NB4 (cell line): ENCODE results near the gene NCCRP1.

Experiments
- DNase-seq: peaks from one replicate; pipeline ENCODE4 v3.0.0; 2010; ENCODE audit warnings: low read depth
- H3K4me3 ChIP-seq: one replicate; pipeline ENCODE4 v1.5.1; 2011; ENCODE audit warnings: mild to moderate bottlenecking, low read depth, low read length, moderate library complexity
- MYC ChIP-seq: IDR thresholded peaks from 2 replicates; pipeline ENCODE4 v1.6.1; 2011; ENCODE audit warnings: low read depth, low read length
- POLR2A ChIP-seq: IDR thresholded peaks from 2 replicates; pipeline ENCODE4 v1.6.1; 2011; ENCODE audit warnings: mild to moderate bottlenecking; ENCODE audit not compliant: insufficient read length; ENCODE audit errors: extremely low read depth
- TF ChIP-seq, protein P1 (sequence below): IDR thresholded peaks from 2 replicates; pipeline ENCODE4 v1.6.1; 2011; ENCODE audit warnings: low read depth, low read length
- TF ChIP-seq, protein P2 (sequence below): IDR thresholded peaks from one replicate; pipeline ENCODE4 v1.5.1; 2012; ENCODE audit warnings: low read depth, low read length

NCCRP1 gene

GRCh38 chr19:39171479-39172465 is 25.0 kb upstream of the NCCRP1 start:
- H3K4me3 ChIP-seq, result no peak overlapping the region
- DNase-seq, result no peak
- TF ChIP-seq MYC, result no peak
- no peak for TF ChIP-seq POLR2A
- TF ChIP-seq, protein P1, sequence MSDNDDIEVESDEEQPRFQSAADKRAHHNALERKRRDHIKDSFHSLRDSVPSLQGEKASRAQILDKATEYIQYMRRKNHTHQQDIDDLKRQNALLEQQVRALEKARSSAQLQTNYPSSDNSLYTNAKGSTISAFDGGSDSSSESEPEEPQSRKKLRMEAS, result no peak
- TF ChIP-seq, protein P2, sequence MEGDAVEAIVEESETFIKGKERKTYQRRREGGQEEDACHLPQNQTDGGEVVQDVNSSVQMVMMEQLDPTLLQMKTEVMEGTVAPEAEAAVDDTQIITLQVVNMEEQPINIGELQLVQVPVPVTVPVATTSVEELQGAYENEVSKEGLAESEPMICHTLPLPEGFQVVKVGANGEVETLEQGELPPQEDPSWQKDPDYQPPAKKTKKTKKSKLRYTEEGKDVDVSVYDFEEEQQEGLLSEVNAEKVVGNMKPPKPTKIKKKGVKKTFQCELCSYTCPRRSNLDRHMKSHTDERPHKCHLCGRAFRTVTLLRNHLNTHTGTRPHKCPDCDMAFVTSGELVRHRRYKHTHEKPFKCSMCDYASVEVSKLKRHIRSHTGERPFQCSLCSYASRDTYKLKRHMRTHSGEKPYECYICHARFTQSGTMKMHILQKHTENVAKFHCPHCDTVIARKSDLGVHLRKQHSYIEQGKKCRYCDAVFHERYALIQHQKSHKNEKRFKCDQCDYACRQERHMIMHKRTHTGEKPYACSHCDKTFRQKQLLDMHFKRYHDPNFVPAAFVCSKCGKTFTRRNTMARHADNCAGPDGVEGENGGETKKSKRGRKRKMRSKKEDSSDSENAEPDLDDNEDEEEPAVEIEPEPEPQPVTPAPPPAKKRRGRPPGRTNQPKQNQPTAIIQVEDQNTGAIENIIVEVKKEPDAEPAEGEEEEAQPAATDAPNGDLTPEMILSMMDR, result no peak

- DNase-seq, result no peak
- TF ChIP-seq, protein P1, result no peak
- TF ChIP-seq POLR2A, result no peak
- TF ChIP-seq, protein P2, result no peak
- no peak for TF ChIP-seq MYC
- H3K4me3 ChIP-seq, result no peak overlapping the region
Measured at GRCh38 chr19:39172700-39173501, 23.9 kb upstream of the NCCRP1 start.

- H3K4me3 ChIP-seq, result no peak overlapping the region
- no peak for DNase-seq
- TF ChIP-seq, protein P2, result no peak
- no peak for TF ChIP-seq MYC
- no peak for TF ChIP-seq POLR2A
- TF ChIP-seq, protein P1, result no peak
Measured at GRCh38 chr19:39173502-39173991, 23.2 kb upstream of the NCCRP1 start.

DNA sequence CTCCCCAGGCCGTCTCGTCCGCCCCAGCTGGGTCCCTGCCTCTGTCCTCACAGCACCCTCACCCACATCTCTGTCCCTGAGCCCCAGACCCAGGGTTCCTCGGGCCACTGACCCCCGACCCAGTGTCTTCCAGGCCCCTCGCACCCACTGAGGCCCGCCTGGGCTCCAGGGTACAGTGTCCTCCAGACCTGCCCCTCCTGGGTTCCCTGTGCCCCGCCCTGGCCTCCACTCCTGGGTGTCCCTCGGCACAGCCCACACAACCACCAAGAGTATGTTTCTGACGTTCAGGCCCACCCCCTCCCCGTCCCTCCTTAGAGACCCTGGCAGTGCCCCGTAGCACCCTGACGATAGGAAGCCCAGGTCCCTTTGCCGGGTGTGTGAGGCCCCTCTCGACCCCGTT is 22.6 kb upstream of the NCCRP1 start:
- TF ChIP-seq, protein P2, result no peak
- TF ChIP-seq, protein P1, result no peak
- TF ChIP-seq POLR2A (no peak), MYC (no peak)
- no peak for DNase-seq
- H3K4me3 ChIP-seq, result no peak overlapping the region

DNA sequence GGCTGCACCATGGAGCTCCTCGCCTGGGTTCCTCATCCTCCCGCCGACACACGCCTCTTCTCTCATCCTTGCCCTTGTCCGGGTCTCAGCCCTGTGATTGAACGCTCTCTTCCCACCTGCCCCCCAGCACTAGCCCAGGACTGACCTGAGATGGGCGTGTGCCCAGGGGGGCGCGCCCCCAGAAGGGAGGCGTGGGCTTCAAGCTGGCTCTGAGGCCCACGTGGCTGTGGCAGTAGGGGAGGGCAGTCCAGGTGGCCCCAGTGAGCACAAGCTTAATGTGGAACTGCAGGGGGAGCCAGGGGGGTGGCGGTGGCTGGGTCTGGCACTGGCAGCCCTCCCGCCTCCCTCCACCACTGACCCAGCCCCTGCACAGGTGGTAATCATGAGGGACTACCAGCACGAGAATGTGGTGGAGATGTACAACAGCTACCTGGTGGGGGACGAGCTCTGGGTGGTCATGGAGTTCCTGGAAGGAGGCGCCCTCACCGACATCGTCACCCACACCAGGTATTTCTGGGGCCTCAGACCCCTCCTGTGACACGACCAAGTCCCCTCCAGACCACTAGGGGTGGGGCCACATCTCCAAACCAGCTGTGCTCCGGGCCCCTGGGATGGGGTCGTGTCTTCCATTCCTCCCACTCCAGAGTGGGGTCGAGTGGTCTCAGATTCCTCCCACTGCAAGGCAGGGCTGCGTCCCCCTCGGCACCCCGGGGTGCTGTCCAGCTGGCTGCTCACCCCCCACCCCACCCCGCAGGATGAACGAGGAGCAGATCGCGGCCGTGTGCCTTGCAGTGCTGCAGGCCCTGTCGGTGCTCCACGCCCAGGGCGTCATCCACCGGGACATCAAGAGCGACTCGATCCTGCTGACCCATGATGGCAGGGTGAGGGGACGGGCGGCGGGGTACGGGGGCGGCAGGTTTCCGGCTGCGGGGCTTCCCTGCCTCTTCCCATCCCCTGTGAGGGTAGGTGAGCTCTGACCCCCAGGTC is 21.9 kb upstream of the NCCRP1 start:
- DNase-seq, result no peak
- no peak overlapping the region for H3K4me3 ChIP-seq
- TF ChIP-seq, protein P2, result no peak
- no peak for TF ChIP-seq MYC
- no peak for TF ChIP-seq POLR2A
- TF ChIP-seq, protein P1, result no peak
